CD1c-positive myeloid dendritic cell (primary cell): ENCODE results near the gene SV2B.

ENCODE experiments used
- DNase-seq: peaks from one replicate; pipeline ENCODE4 v3.0.0-alpha.2; 2016; ENCODE audit errors: extremely low spot score

Gene SV2B

GRCh38 chr15:91192285-91192684 is 92.2 kb downstream of the SV2B start:
- DNase-seq: no peak

- no peak for DNase-seq
These were observed 92.8 kb downstream of the SV2B start for GRCh38 chr15:91192690-91193377.

GRCh38 chr15:91193378-91193720 is 93.3 kb downstream of the SV2B start:
- DNase-seq: no peak

GRCh38 chr15:91196127-91196526 is 96.1 kb downstream of the SV2B start:
- DNase-seq: no peak

GRCh38 chr15:91196768-91197167 is 96.7 kb downstream of the SV2B start:
- DNase-seq: no peak

GRCh38 chr15:91199511-91199910 is 99.5 kb downstream of the SV2B start:
- no peak for DNase-seq

- no peak for DNase-seq
These were observed 100.2 kb downstream of the SV2B start for GRCh38 chr15:91200101-91200754.

GRCh38 chr15:91202510-91203102 is 102.5 kb downstream of the SV2B start:
- no peak for DNase-seq

GRCh38 chr15:91203619-91204203 is 103.7 kb downstream of the SV2B start:
- no peak for DNase-seq

- DNase-seq: no peak
These were observed 108.3 kb downstream of the SV2B start for GRCh38 chr15:91208371-91208770.

GRCh38 chr15:91209318-91209717 is 109.3 kb downstream of the SV2B start:
- DNase-seq: no peak

- no peak for DNase-seq
These were observed 109.7 kb downstream of the SV2B start for GRCh38 chr15:91209726-91210125.

- no peak for DNase-seq
These were observed 114.9 kb downstream of the SV2B start for GRCh38 chr15:91214675-91215590.

- DNase-seq: no peak
These were observed 115.9 kb downstream of the SV2B start for GRCh38 chr15:91216000-91216399.

GRCh38 chr15:91219206-91219605 is 119.1 kb downstream of the SV2B start:
- DNase-seq: no peak

GRCh38 chr15:91222052-91222451 is 122.0 kb downstream of the SV2B start:
- no peak for DNase-seq

- DNase-seq: no peak
These were observed 123.8 kb downstream of the SV2B start for GRCh38 chr15:91223863-91224262.

- peak; percentile 49 for DNase-seq
These were observed 124.8 kb downstream of the SV2B start for GRCh38 chr15:91224755-91225380.

GRCh38 chr15:91225741-91226140 is 125.7 kb downstream of the SV2B start:
- no peak for DNase-seq

- DNase-seq: no peak
These were observed 127.1 kb downstream of the SV2B start for GRCh38 chr15:91227117-91227516.

GRCh38 chr15:91227766-91228165 is 127.7 kb downstream of the SV2B start:
- no peak for DNase-seq
